Colonic mucosa (tissue), 4 donors: Measurements from ENCODE around the gene TRIM26. TPM values are rescaled to one million over a fixed set of nuclear protein-coding genes. Genes with fewer than 3 reads are reported as not detected.

ENCODE experiments used
- DNase-seq: peaks from one replicate; pipeline ENCODE4 v3.0.0-alpha.2; 2020
- H3K27ac ChIP-seq: fragments of 200-600 bp; one replicate; pipeline ENCODE4 v1.8.0; 2021
- H3K27me3 ChIP-seq: fragments of 200-600 bp; one replicate; pipeline ENCODE4 v1.8.0; 2021
- H3K36me3 ChIP-seq: fragments of 200-600 bp; one replicate; pipeline ENCODE4 v1.8.0; 2021
- H3K4me1 ChIP-seq: fragments of 200-600 bp; one replicate; pipeline ENCODE4 v1.8.0; 2021; ENCODE audit warnings: mild to moderate bottlenecking
- H3K4me3 ChIP-seq: fragments of 200-600 bp; one replicate; pipeline ENCODE4 v1.8.0; 2021
- H3K9ac ChIP-seq, 2 donors: one replicate each; pipeline ENCODE4 v1.7.0; 2013; ENCODE audit warnings: control low read depth in 2 of 2, low read depth in 2 of 2, low read length in 2 of 2
- H3K9me3 ChIP-seq: fragments of 200-600 bp; one replicate; pipeline ENCODE4 v1.8.0; 2021
- intact Hi-C: fragments of 100-400 bp; cut with DNase I; formaldehyde crosslinking; loops from one replicate; pipeline ENCODE4 v1.14.1; 2022
- total RNA-seq, 2 donors: library from RNA; stranded (reverse); fragmentation: NEBNext Ultra II Directional in 1 of 2; extraction: Animal tissue kit (Norgen Biotek cat#: 25700) in 1 of 2; gene quantifications; one replicate each; pipeline ENCODE4 v1.2.1, GENCODE V29; 2021
- TF ChIP-seq, protein P1 (sequence below): fragments of 200-600 bp; IDR thresholded peaks from one replicate; pipeline ENCODE4 v1.8.0; 2022; ENCODE audit warnings: antibody characterized with exemption, mild to moderate bottlenecking
- donor health status: healthy.
- donor health status: DM: no; HTN: no; CAD: no.
- donor health status: DM: no; HTN: no; CAD: no.

TRIM26 gene
- total RNA-seq, 2 donors from 2014 or later: 48.2 to 53.5 TPM

DNA sequence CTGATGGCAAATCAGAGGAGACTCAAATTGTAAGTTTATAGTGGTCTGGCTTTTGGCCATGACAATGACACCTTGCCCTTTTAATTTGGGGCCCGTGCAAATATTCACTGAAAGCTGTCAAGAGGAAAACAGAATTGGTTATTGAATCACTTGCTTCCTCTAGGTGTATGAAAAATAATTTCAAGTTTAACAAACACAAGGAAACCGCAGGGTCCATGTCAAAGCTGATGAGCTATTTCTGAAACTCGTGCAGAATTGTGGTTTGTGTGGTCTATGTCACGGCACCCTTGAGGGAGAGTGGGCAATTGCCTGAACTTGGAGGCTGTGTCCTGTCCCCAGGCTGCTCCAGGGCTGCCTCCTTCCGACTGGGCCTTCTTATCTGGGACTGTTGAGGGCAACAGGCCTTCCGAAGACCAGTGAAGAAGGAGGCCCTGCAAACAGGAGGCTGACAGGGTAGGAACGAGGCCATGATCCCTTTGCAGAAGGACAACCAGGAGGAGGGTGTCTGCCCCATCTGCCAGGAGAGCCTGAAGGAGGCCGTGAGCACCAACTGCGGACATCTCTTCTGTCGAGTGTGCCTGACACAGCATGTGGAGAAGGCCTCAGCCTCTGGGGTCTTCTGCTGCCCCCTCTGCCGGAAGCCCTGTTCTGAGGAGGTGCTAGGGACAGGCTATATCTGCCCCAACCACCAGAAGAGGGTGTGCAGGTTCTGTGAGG lies 76.5 kb downstream of the TRIM26 start:
- Histone ChIP-seq H3K27ac (peak overlapping the region; percentile 41), H3K9me3 (no peaks in the 10 kb centered on the region), H3K4me1 (no peaks in the 10 kb centered on the region), H3K36me3 (no peaks in the 10 kb centered on the region), H3K4me3 (peak overlapping the region; percentile 16), H3K27me3 (no peaks in the 10 kb centered on the region), H3K9ac (no peak overlapping the region)
- DNase-seq: peak; percentile 21
- TF ChIP-seq, protein P1, sequence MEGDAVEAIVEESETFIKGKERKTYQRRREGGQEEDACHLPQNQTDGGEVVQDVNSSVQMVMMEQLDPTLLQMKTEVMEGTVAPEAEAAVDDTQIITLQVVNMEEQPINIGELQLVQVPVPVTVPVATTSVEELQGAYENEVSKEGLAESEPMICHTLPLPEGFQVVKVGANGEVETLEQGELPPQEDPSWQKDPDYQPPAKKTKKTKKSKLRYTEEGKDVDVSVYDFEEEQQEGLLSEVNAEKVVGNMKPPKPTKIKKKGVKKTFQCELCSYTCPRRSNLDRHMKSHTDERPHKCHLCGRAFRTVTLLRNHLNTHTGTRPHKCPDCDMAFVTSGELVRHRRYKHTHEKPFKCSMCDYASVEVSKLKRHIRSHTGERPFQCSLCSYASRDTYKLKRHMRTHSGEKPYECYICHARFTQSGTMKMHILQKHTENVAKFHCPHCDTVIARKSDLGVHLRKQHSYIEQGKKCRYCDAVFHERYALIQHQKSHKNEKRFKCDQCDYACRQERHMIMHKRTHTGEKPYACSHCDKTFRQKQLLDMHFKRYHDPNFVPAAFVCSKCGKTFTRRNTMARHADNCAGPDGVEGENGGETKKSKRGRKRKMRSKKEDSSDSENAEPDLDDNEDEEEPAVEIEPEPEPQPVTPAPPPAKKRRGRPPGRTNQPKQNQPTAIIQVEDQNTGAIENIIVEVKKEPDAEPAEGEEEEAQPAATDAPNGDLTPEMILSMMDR: no peak
- intact Hi-C loops: loop anchor here (5.0 kb wide), 1 partner anchor 36 kb away; no protein-coding TSS in a partner anchor

DNA sequence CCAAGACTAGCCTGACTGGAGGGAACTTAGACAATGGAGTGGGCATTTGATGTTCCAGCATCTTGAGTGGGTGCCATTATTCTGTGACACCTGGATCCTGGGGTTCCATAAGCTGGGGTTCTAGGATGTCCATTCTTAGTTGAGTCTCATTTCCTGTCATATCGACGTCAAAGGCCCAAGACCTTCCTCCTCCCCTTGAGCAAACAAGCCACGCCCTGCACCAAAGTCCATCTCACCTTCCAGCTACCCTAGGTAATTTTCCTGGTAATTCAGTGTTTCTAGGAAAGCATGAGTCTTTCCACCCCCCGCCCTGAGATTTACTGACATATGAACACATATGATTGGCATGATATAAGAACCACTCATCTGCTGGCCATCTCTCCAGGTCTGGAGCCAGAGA lies 77.4 kb downstream of the TRIM26 start, which contains the start of gene TRIM40:
TRIM40 (plus strand) TSS at position 384 of the 400 bp plus-strand sequence. CDS start 897 bp downstream, outside the sequence.
- Histone ChIP-seq H3K4me1 (peaks cover 1% of the 10 kb centered on the region), H3K27ac (peak within 1 kb of the TSS; percentile 41), H3K36me3 (no peaks in the 10 kb centered on the region), H3K9me3 (no peaks in the 10 kb centered on the region), H3K4me3 (peak within 1 kb of the TSS; percentile 16), H3K9ac (peak within 1 kb of the TSS in 1 of 2 donors; percentile 5), H3K27me3 (no peaks in the 10 kb centered on the region)
- peak; percentile 86 for DNase-seq
- TF ChIP-seq, protein P1: no peak
- intact Hi-C loops: loop anchor here (5.0 kb wide), 1 partner anchor 37 kb away; no protein-coding TSS in a partner anchor

DNA sequence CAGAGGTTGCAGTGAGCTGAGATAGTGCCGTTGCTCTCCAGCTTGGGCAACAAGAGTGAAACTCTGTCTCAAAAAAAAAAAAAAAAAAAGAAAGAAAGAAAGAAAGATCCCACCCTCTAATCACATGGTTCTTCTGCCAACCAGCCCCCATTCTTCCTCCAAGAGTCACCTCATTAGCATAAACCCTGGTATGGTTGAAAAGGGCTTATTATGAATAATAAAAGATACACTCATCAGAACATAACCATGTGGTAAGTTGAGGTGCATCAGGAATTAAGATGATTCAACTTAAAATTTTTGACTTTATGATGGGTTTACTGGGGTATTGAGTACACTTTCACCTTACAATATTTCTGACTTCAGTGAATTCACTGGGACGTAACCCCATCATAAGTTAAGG lies 78.1 kb downstream of the TRIM26 start:
- peak; percentile 4 for DNase-seq

More for the DNA sequence above, 78.1 kb downstream of the TRIM26 start:
- Histone ChIP-seq H3K27ac (peak overlapping the region; percentile 41), H3K4me1 (peaks cover 6% of the 10 kb centered on the region), H3K4me3 (no peak overlapping the region), H3K9me3 (no peaks in the 10 kb centered on the region), H3K36me3 (no peaks in the 10 kb centered on the region), H3K27me3 (no peaks in the 10 kb centered on the region), H3K9ac (no peak overlapping the region)
- TF ChIP-seq, protein P1: no peak
- intact Hi-C loops: loop anchor here (5.0 kb wide), 1 partner anchor 37 kb away; no protein-coding TSS in a partner anchor

Other genes with a start within 250 kb of the TRIM26 start
- 10 to 100 TPM; 33.2 to 38.4 TPM for gene POLR1H, start 152.1 kb downstream of the TRIM26 start, total RNA-seq
- 10 to 100 TPM; 77.9 to 87.1 TPM for gene PPP1R11, start 146.2 kb downstream of the TRIM26 start, total RNA-seq
- gene RNF39, start 137.6 kb downstream of the TRIM26 start, total RNA-seq: 1 to 10 TPM in 1 of 2 donors, under 1 TPM in 1; 0.93 to 1.6 TPM
- 10 to 100 TPM; 44.4 to 51.2 TPM for gene TRIM31, start 100.3 kb downstream of the TRIM26 start, total RNA-seq
- 10 to 100 TPM; 10.7 to 17.0 TPM for gene TRIM40, start 77.3 kb downstream of the TRIM26 start, total RNA-seq
- gene TRIM10, start 52.2 kb downstream of the TRIM26 start, total RNA-seq: 1 to 10 TPM; 3.8 to 3.9 TPM
- gene TRIM15, start 49.9 kb downstream of the TRIM26 start, total RNA-seq: 10 to 100 TPM; 26.8 to 47.3 TPM
- gene TRIM39, start 113.5 kb upstream of the TRIM26 start, total RNA-seq: 10 to 100 TPM; 10.1 to 12.1 TPM
- gene RPP21, start 131.8 kb upstream of the TRIM26 start, total RNA-seq: 10 to 100 TPM; 41.7 to 60.3 TPM